Testis (tissue), 3 donors: Measurements from ENCODE around the gene CDCA8. TPM values are rescaled to one million over a fixed set of nuclear protein-coding genes. Genes with fewer than 3 reads are reported as not detected.

Experiments used
- DNase-seq: peaks from one replicate; pipeline ENCODE4 v3.0.0-alpha.2; 2019
- H3K27ac ChIP-seq, 2 donors: fragments of 200-600 bp; sonication (generic); one replicate each; pipeline ENCODE4 v1.5.1; 2019
- H3K27me3 ChIP-seq: fragments of 200-600 bp; sonication (generic); one replicate; pipeline ENCODE4 v1.5.1; 2019
- H3K36me3 ChIP-seq: fragments of 200-600 bp; sonication (generic); one replicate; pipeline ENCODE4 v1.5.1; 2017; ENCODE audit warnings: low read depth; ENCODE audit errors: missing control alignments
- H3K4me1 ChIP-seq: fragments of 200-600 bp; sonication (generic); one replicate; pipeline ENCODE4 v1.5.1; 2019
- H3K4me3 ChIP-seq, 2 donors: fragments of 200-600 bp; sonication (generic); one replicate each; pipeline ENCODE4 v1.5.1; 2017 to 2019
- H3K9me3 ChIP-seq: fragments of 200-600 bp; sonication (generic); one replicate; pipeline ENCODE4 v1.5.1; 2017
- CTCF ChIP-seq, 3 experiments: fragments of 450-650 bp in 2 of 3; fragments of 200-600 bp in 1 of 3; sonication (generic) in 1 of 3; IDR thresholded peaks; one replicate each; pipeline ENCODE4 v1.5.1; 2016 to 2019; ENCODE audit warnings: antibody characterized with exemption in 3 of 3, mild to moderate bottlenecking in 2 of 3, moderate library complexity in 1 of 3
- POLR2A ChIP-seq: fragments of 450-650 bp; IDR thresholded peaks from one replicate; pipeline ENCODE4 v1.6.1; 2017; ENCODE audit warnings: antibody characterized with exemption, mild to moderate bottlenecking, moderate library complexity
- WGBS, 2 donors: methylation state at CpG; one replicate each; pipeline ENCODE4 v1.1.5; 2018; 5-methylcytosine and 5-hydroxymethylcytosine counted together
- intact Hi-C: fragments of 100-400 bp; cut with DNase I; formaldehyde crosslinking; loops from one replicate; pipeline ENCODE4 v1.15.1; 2023; ENCODE audit warnings: low total_unique reads
- polyA plus RNA-seq: library from polyadenylated mRNA; stranded (reverse); fragments of 350-450 nt; fragmentation: Illumina TruSeq; extraction: RNeasy Lipid Tissue Mini Kit (QIAGEN cat#74804); gene quantifications from one replicate; pipeline ENCODE4 v1.2.3, GENCODE V29; 2014; ENCODE audit warnings: low read depth, low replicate concordance; ENCODE audit not compliant: insufficient read depth
- total RNA-seq, 2 donors: library from RNA; depleted of rRNA; stranded (reverse); fragments of >200 nt; gene quantifications; one replicate each; pipeline ENCODE4 v1.2.3, GENCODE V29; 2016

The CDCA8 gene
- total and polyA plus RNA-seq, 3 donors from 2014 or later = 21.0 to 52.4 (median 28.1) TPM

GRCh38 chr1:37741662-37742061 is 49.3 kb downstream of the CDCA8 start:
- Histone ChIP-seq H3K9me3 (no peaks in the 10 kb centered on the region), H3K36me3 (no peaks in the 10 kb centered on the region), H3K4me3 (no peak overlapping the region), H3K4me1 (no peaks in the 10 kb centered on the region), H3K27ac (no peak overlapping the region), H3K27me3 (no peaks in the 10 kb centered on the region)
- TF ChIP-seq POLR2A (no peak), CTCF (IDR thresholded peaks at IDR 0.05) (no peak)
- 52 to 60% methylated on average over 6 of the region's 6 CpGs for WGBS, 2 donors
- no peak for DNase-seq
- intact Hi-C loops = no loop called here

GRCh38 chr1:37746806-37747205 is 54.5 kb downstream of the CDCA8 start:
- TF ChIP-seq POLR2A (no peak), CTCF (IDR thresholded peaks at IDR 0.05) (no peak)
- Histone ChIP-seq H3K27me3 (no peaks in the 10 kb centered on the region), H3K9me3 (no peaks in the 10 kb centered on the region), H3K36me3 (no peaks in the 10 kb centered on the region), H3K4me1 (no peaks in the 10 kb centered on the region), H3K4me3 (no peak overlapping the region), H3K27ac (no peak overlapping the region)
- WGBS, 2 donors = 91% methylated on average over 3 of the region's 3 CpGs
- intact Hi-C loops = no loop called here
- no peak for DNase-seq

- no peaks in the 10 kb centered on the region for H3K27me3 ChIP-seq
- 83 to 91% methylated on average over 1 of the region's 1 CpG for WGBS, 2 donors
- H3K9me3 ChIP-seq = no peaks in the 10 kb centered on the region
- no peak overlapping the region for H3K4me3 ChIP-seq
- no peaks in the 10 kb centered on the region for H3K4me1 ChIP-seq
- H3K36me3 ChIP-seq = no peaks in the 10 kb centered on the region
- intact Hi-C loops = no loop called here
- DNase-seq = no peak
- no peak overlapping the region for H3K27ac ChIP-seq
- no peak for TF ChIP-seq CTCF (IDR thresholded peaks at IDR 0.05)
- TF ChIP-seq POLR2A = no peak
These were observed 56.2 kb downstream of the CDCA8 start for GRCh38 chr1:37748565-37748964.

GRCh38 chr1:37752213-37752582 is 59.9 kb downstream of the CDCA8 start:
- TF ChIP-seq POLR2A (no peak), CTCF (IDR thresholded peaks at IDR 0.05) (no peak)
- H3K27ac ChIP-seq = no peak overlapping the region
- peaks cover 11% of the 10 kb centered on the region for H3K4me1 ChIP-seq
- H3K27me3 ChIP-seq = no peaks in the 10 kb centered on the region
- WGBS, 2 donors = 16 to 17% methylated on average over 11 of the region's 11 CpGs
- H3K4me3 ChIP-seq = peak overlapping the region; percentile 46 to 53
- H3K36me3 ChIP-seq = no peaks in the 10 kb centered on the region
- DNase-seq = no peak
- intact Hi-C loops = no loop called here
- H3K9me3 ChIP-seq = no peaks in the 10 kb centered on the region

- intact Hi-C loops = no loop called here
- WGBS, 2 donors = 1% methylated on average over 9 to 29 of the region's 105 CpGs
- H3K9me3 ChIP-seq = no peaks in the 10 kb centered on the region
- peaks cover 11% of the 10 kb centered on the region for H3K4me1 ChIP-seq
- peak; percentile 55 for DNase-seq
- no peaks in the 10 kb centered on the region for H3K27me3 ChIP-seq
- no peaks in the 10 kb centered on the region for H3K36me3 ChIP-seq
- no peak overlapping the region for H3K27ac ChIP-seq
- H3K4me3 ChIP-seq = peak overlapping the region; percentile 46 to 53
- no peak for TF ChIP-seq CTCF (IDR thresholded peaks at IDR 0.05)
- no peak for TF ChIP-seq POLR2A
These were observed 60.5 kb downstream of the CDCA8 start for GRCh38 chr1:37752583-37753471.
